WERI-Rb-1 (cell line): ENCODE measurements around the gene HNRNPA0.

ENCODE experiments used
- DNase-seq: peaks from one replicate; pipeline ENCODE4 v3.0.0-alpha.2; 2020
- H3K27ac ChIP-seq: fragments of 250-450 bp; sonication (Bioruptor Pico); 2 replicates; pipeline ENCODE4 v1.5.1; 2020; ENCODE audit warnings: mild to moderate bottlenecking, moderate library complexity
- H3K27me3 ChIP-seq: fragments of 250-450 bp; sonication (Bioruptor Pico); 2 replicates; pipeline ENCODE4 v1.5.1; 2021; ENCODE audit warnings: mild to moderate bottlenecking, low read depth, moderate library complexity; ENCODE audit not compliant: insufficient read depth, severe bottlenecking
- H3K36me3 ChIP-seq: fragments of 250-450 bp; sonication (Bioruptor Pico); 2 replicates; pipeline ENCODE4 v1.5.1; 2020; ENCODE audit warnings: mild to moderate bottlenecking, moderate library complexity
- H3K4me3 ChIP-seq: 2 replicates; pipeline ENCODE4 v1.5.1; 2011; ENCODE audit warnings: low read depth, mild to moderate bottlenecking, control low read depth, low read length
- H3K9me3 ChIP-seq: fragments of 250-450 bp; sonication (Bioruptor Pico); 2 replicates; pipeline ENCODE4 v1.5.1; 2021; ENCODE audit warnings: mild to moderate bottlenecking, moderate library complexity; ENCODE audit not compliant: severe bottlenecking
- CTCF ChIP-seq: IDR thresholded peaks from 2 replicates; pipeline ENCODE4 v1.5.1; 2011; ENCODE audit warnings: low read depth, mild to moderate bottlenecking, control low read depth, inconsistent platforms, low read length

HNRNPA0 gene

GRCh38 chr5:137734331-137734730 lies 19.8 kb downstream of the HNRNPA0 start:
- no peak overlapping the region; the same call in 1 of the 2 replicates for H3K4me3 ChIP-seq
- H3K27ac ChIP-seq: no peak overlapping the region
- no peak for DNase-seq
- no peak for TF ChIP-seq CTCF
- no peaks in the 10 kb centered on the region for H3K9me3 ChIP-seq
- H3K27me3 ChIP-seq: no peaks in the 10 kb centered on the region
- no peaks in the 10 kb centered on the region for H3K36me3 ChIP-seq

- TF ChIP-seq CTCF: no peak
- no peak overlapping the region for H3K27ac ChIP-seq
Measured at GRCh38 chr5:137733922-137734321, 20.2 kb downstream of the HNRNPA0 start.

GRCh38 chr5:137733006-137733405 lies 21.2 kb downstream of the HNRNPA0 start:
- Histone ChIP-seq H3K27me3 (no peaks in the 10 kb centered on the region), H3K27ac (no peak overlapping the region), H3K4me3 (no peak overlapping the region), H3K36me3 (no peaks in the 10 kb centered on the region), H3K9me3 (no peaks in the 10 kb centered on the region)
- no peak for DNase-seq
- TF ChIP-seq CTCF: no peak

More at GRCh38 chr5:137733922-137734321, 20.2 kb downstream of the HNRNPA0 start:
- Histone ChIP-seq H3K36me3 (no peaks in the 10 kb centered on the region), H3K9me3 (no peaks in the 10 kb centered on the region), H3K27me3 (no peaks in the 10 kb centered on the region), H3K4me3 (no peak overlapping the region)
- DNase-seq: no peak

- H3K9me3 ChIP-seq: no peaks in the 10 kb centered on the region
- no peaks in the 10 kb centered on the region for H3K36me3 ChIP-seq
- H3K27ac ChIP-seq: no peak overlapping the region
- no peak for DNase-seq
- TF ChIP-seq CTCF: no peak
- no peak overlapping the region for H3K4me3 ChIP-seq
- no peaks in the 10 kb centered on the region for H3K27me3 ChIP-seq
Measured at GRCh38 chr5:137731176-137731575, 23.0 kb downstream of the HNRNPA0 start.

- Histone ChIP-seq H3K27ac (no peak overlapping the region), H3K36me3 (no peaks in the 10 kb centered on the region), H3K4me3 (no peak overlapping the region), H3K27me3 (no peaks in the 10 kb centered on the region), H3K9me3 (no peaks in the 10 kb centered on the region)
- DNase-seq: no peak
- TF ChIP-seq CTCF: no peak
Measured at GRCh38 chr5:137730336-137730735, 23.8 kb downstream of the HNRNPA0 start.

- no peaks in the 10 kb centered on the region for H3K36me3 ChIP-seq
- no peak for DNase-seq
- H3K27me3 ChIP-seq: no peaks in the 10 kb centered on the region
- no peaks in the 10 kb centered on the region for H3K9me3 ChIP-seq
- TF ChIP-seq CTCF: peak; percentile 11; the same call in 1 of the 2 replicates
- H3K4me3 ChIP-seq: no peak overlapping the region
- H3K27ac ChIP-seq: no peak overlapping the region
Measured at GRCh38 chr5:137728048-137728447, 26.1 kb downstream of the HNRNPA0 start.
